HG03342 (cell line): ENCODE results near the gene RBP7.

Experiments
- ATAC-seq: cut with Tn5 transposase; IDR thresholded peaks from one replicate; pipeline ENCODE4 v1.9.1; 2021; ENCODE audit warnings: mild to moderate bottlenecking, moderate library complexity; ENCODE audit not compliant: unreplicated experiment

Gene RBP7

GRCh38 chr1:10064416-10065343, 67.7 kb downstream of the RBP7 start:
- no peak for ATAC-seq

DNA sequence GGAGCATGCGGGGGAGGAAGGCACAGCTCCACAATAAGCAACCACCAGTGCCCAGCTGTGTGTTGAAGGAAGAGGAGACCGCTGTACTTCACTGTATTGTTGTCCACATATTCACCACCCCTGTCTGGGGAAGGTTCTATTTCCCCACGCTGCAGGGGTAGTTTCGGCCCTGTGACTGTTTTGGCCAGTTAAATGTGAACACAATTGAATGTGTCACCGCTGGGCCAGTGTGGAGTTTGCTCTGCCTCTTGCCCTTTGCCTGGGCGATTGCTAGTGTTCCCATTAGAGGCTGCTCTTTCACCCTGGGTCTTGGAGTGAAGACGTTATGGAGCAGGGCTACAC, 68.3 kb downstream of the RBP7 start:
- ATAC-seq: no peak
